Activated T-cell treated with anti-CD3 and anti-CD28 coated beads, Interleukin-2, amount 50 U/mL, for 24 hours (primary cell): ENCODE data around the gene MMP13.
"Not testable (repeated sequence)": the region's sequence is repeated elsewhere in the genome, so short reads cannot be mapped to it uniquely, and the experiment has no call there.

Experiments
- DNase-seq: peaks from one replicate; pipeline ENCODE4 v3.0.0-alpha.2; 2020
- H3K27ac Mint-ChIP-seq: 2 replicates; pipeline ENCODE4 v1.8.0; 2020; ENCODE audit warnings: mild to moderate bottlenecking, mixed read lengths
- H3K27me3 Mint-ChIP-seq: 2 replicates; pipeline ENCODE4 v1.8.0; 2020; ENCODE audit warnings: mixed read lengths
- H3K36me3 Mint-ChIP-seq: 2 replicates; pipeline ENCODE4 v1.8.0; 2020; ENCODE audit warnings: low read depth, mixed read lengths
- H3K4me1 Mint-ChIP-seq: 2 replicates; pipeline ENCODE4 v1.8.0; 2020; ENCODE audit warnings: low read depth, mixed read lengths
- H3K4me3 Mint-ChIP-seq: 2 replicates; pipeline ENCODE4 v1.8.0; 2020; ENCODE audit warnings: mild to moderate bottlenecking, moderate library complexity, mixed read lengths
- H3K9me3 Mint-ChIP-seq: 2 replicates; pipeline ENCODE4 v1.8.0; 2020; ENCODE audit warnings: mixed read lengths

MMP13 gene

GRCh38 chr11:102955624-102956023 lies at the start of gene MMP13:
MMP13 (minus strand) TSS chr11:102955732; CDS start chr11:102955705, 27 bp downstream.
- Mint-ChIP-seq H3K9me3 (no peaks in the 10 kb centered on the region), H3K36me3 (no peaks in the 10 kb centered on the region), H3K4me1 (no peaks in the 10 kb centered on the region), H3K27me3 (peaks cover 11% of the 10 kb centered on the region), H3K4me3 (no peak within 1 kb of the TSS), H3K27ac (no peak within 1 kb of the TSS)
- no peak for DNase-seq

- not testable (repeated sequence) for H3K27ac Mint-ChIP-seq, DNase-seq, H3K4me3 Mint-ChIP-seq, H3K4me1 Mint-ChIP-seq, H3K9me3 Mint-ChIP-seq, H3K36me3 Mint-ChIP-seq
- peaks cover 32% of the 10 kb centered on the region for H3K27me3 Mint-ChIP-seq
These were observed 48.7 kb upstream of the MMP13 start for GRCh38 chr11:103004234-103004633.

- Mint-ChIP-seq H3K9me3 (no peaks in the 10 kb centered on the region), H3K4me1 (no peaks in the 10 kb centered on the region), H3K36me3 (no peaks in the 10 kb centered on the region), H3K27me3 (peaks cover 18% of the 10 kb centered on the region), H3K27ac (no peak overlapping the region), H3K4me3 (no peak overlapping the region)
- DNase-seq: no peak
These were observed 38.6 kb upstream of the MMP13 start for GRCh38 chr11:102994105-102994504.

DNA sequence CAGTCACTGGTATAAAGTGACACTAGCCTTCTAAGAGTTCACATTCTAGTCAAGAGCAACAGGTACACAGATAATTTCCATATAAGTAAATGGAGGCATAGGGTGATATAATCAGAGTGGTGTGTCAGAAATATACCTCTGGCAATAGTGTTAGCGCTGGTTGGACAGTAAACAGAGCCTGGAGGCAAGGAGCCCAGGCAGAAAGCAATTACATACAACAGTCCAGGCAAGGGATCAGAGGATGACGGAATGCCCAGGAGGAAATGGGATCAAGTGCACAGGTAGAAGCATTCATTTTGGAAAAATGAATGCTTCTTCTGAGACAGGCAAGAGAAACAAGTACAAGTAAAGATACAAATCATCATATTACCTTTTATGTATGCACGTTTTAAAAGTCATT lies 36.2 kb upstream of the MMP13 start:
- Mint-ChIP-seq H3K27ac (no peak overlapping the region), H3K4me1 (no peaks in the 10 kb centered on the region), H3K27me3 (peaks cover 16% of the 10 kb centered on the region), H3K36me3 (no peaks in the 10 kb centered on the region), H3K9me3 (no peaks in the 10 kb centered on the region), H3K4me3 (no peak overlapping the region)
- DNase-seq: no peak

DNA sequence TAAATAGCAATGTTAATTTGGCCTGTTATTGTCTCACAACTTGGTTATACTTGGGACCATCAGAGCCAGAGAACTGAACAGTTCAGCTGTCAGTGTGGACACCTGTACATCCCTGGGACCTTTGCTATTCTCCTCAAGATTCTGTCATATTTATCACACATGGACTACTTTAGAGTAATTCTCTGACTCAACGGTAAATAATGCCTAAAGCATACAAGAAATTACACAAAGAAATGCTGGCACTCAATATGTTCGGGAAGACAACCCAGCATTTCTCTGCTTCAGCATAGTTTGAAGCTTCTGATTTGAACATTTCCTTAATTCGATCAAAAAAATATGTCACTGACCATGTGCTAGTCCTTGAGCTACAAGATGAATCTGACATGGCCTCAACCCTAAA lies 34.6 kb upstream of the MMP13 start:
- Mint-ChIP-seq H3K27me3 (peaks cover 21% of the 10 kb centered on the region), H3K9me3 (no peaks in the 10 kb centered on the region), H3K4me1 (no peaks in the 10 kb centered on the region), H3K4me3 (no peak overlapping the region), H3K27ac (no peak overlapping the region), H3K36me3 (no peaks in the 10 kb centered on the region)
- DNase-seq: no peak

DNA sequence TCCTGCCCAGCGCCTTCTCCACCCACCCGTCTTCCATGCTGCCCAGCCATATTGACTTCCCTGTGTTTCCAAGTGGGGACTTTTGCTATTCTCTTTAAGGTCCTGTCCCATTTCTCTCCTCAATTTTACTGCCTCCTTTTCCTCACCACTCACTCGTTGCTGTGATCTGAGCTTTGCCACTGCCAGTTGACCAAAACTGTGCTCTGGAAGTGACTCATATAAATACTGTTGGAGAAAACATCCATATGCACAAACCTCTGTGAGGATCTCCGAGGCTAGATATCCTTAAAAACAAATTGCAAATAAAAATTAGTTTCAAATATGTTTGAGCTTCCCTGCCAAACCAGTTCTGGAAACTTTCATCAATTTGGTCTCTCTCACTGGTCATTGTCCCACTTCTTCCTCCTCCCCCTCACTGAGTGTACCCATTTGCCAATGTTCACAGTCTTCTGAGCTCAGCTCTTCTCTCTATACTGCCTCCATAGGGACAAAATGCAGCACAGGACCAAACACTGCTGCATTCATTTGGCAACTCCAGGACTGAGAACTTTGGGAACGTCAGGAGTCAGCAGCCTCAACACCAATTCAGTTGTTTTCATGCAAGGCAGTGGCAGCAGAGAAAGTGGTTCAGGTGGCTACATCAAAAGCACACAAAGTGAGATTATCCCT lies 34.0 kb upstream of the MMP13 start:
- no peak for DNase-seq
- no peaks in the 10 kb centered on the region for H3K36me3 Mint-ChIP-seq
- no peaks in the 10 kb centered on the region for H3K9me3 Mint-ChIP-seq
- no peak overlapping the region for H3K27ac Mint-ChIP-seq
- peaks cover 21% of the 10 kb centered on the region for H3K27me3 Mint-ChIP-seq
- H3K4me1 Mint-ChIP-seq: no peaks in the 10 kb centered on the region
- H3K4me3 Mint-ChIP-seq: no peak overlapping the region

DNA sequence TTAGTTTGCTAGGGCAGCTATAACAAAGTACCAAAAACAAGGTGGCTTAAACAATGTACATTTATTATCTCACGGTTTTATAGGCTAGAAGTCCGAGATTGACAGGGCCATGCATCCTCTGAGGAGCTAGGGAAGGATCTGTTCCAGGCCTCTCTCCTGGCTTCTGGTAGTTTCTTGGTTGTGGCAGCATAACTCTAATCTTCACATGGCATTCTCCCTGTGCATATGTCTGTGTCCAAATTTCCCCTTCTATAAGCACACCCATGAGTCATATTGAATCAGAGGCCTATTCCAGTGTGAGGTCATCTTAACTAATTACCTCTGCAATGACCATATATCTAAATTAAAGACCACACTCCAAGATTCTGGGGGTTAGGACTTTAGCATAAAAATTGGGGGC lies 31.3 kb upstream of the MMP13 start:
- no peaks in the 10 kb centered on the region for H3K9me3 Mint-ChIP-seq
- no peaks in the 10 kb centered on the region for H3K36me3 Mint-ChIP-seq
- no peaks in the 10 kb centered on the region for H3K4me1 Mint-ChIP-seq
- no peak overlapping the region for H3K27ac Mint-ChIP-seq
- no peak for DNase-seq
- H3K27me3 Mint-ChIP-seq: peaks cover 21% of the 10 kb centered on the region
- no peak overlapping the region for H3K4me3 Mint-ChIP-seq

GRCh38 chr11:102985850-102986249 lies 30.3 kb upstream of the MMP13 start:
- Mint-ChIP-seq H3K4me3 (no peak overlapping the region), H3K36me3 (no peaks in the 10 kb centered on the region), H3K27me3 (peaks cover 21% of the 10 kb centered on the region), H3K9me3 (no peaks in the 10 kb centered on the region), H3K4me1 (peaks cover 5% of the 10 kb centered on the region), H3K27ac (no peak overlapping the region)
- no peak for DNase-seq

- Mint-ChIP-seq H3K4me1 (peaks cover 5% of the 10 kb centered on the region), H3K4me3 (no peak overlapping the region), H3K36me3 (no peaks in the 10 kb centered on the region), H3K9me3 (no peaks in the 10 kb centered on the region), H3K27me3 (peaks cover 17% of the 10 kb centered on the region), H3K27ac (no peak overlapping the region)
- DNase-seq: no peak
These were observed 28.0 kb upstream of the MMP13 start for GRCh38 chr11:102983486-102983885.

- Mint-ChIP-seq H3K36me3 (no peaks in the 10 kb centered on the region), H3K27me3 (peaks cover 11% of the 10 kb centered on the region), H3K4me3 (no peak overlapping the region), H3K9me3 (no peaks in the 10 kb centered on the region), H3K4me1 (peaks cover 5% of the 10 kb centered on the region), H3K27ac (no peak overlapping the region)
- no peak for DNase-seq
These were observed 25.9 kb upstream of the MMP13 start for GRCh38 chr11:102981324-102981910.

DNA sequence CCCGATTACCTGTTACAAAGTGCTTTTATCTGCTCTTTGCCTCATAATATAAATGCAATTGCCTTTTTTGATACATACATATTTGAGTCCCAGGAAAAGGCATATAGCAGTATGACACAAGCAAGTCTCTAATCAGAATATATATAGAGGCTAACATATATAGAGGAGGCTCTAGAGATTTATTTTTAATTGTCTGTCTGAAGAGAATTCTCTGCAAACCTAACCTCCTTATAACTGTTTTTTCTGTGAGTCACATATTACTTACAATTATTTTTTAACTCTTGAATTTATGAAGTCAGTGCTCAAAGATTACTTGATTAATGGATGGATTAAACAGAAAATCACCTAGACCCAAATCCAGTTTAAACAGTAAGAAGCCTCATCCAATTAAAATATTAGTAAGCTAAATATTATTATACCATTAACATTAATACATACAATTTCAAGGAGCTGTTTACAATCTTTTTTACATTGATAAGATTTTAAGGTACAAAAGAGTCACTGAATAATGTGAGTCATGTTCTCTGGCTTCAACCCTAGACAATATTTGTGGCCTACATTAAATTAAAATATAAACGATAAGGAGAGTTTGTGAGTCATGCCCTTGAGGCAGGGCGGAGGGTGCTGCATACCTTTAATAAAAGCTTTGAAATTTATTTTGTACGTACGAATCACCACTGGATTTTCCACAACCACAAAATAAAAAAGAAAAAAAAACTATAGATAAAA lies 19.2 kb upstream of the MMP13 start:
- no peaks in the 10 kb centered on the region for H3K9me3 Mint-ChIP-seq
- no peak overlapping the region for H3K27ac Mint-ChIP-seq
- H3K4me3 Mint-ChIP-seq: no peak overlapping the region
- no peaks in the 10 kb centered on the region for H3K36me3 Mint-ChIP-seq
- DNase-seq: no peak
- peaks cover 37% of the 10 kb centered on the region for H3K27me3 Mint-ChIP-seq
- H3K4me1 Mint-ChIP-seq: no peaks in the 10 kb centered on the region

- DNase-seq, H3K36me3 Mint-ChIP-seq, H3K4me3 Mint-ChIP-seq, H3K4me1 Mint-ChIP-seq, H3K27ac Mint-ChIP-seq, H3K9me3 Mint-ChIP-seq: not testable (repeated sequence)
- H3K27me3 Mint-ChIP-seq: peaks cover 37% of the 10 kb centered on the region
These were observed 18.2 kb upstream of the MMP13 start for GRCh38 chr11:102973698-102974097.

GRCh38 chr11:102972853-102973252 lies 17.3 kb upstream of the MMP13 start:
- Mint-ChIP-seq H3K9me3 (no peaks in the 10 kb centered on the region), H3K4me3 (no peak overlapping the region), H3K27ac (no peak overlapping the region), H3K36me3 (no peaks in the 10 kb centered on the region), H3K4me1 (no peaks in the 10 kb centered on the region), H3K27me3 (peaks cover 32% of the 10 kb centered on the region)
- DNase-seq: no peak

GRCh38 chr11:102971766-102972165 lies 16.2 kb upstream of the MMP13 start:
- no peaks in the 10 kb centered on the region for H3K4me1 Mint-ChIP-seq
- no peaks in the 10 kb centered on the region for H3K36me3 Mint-ChIP-seq
- no peak overlapping the region for H3K27ac Mint-ChIP-seq
- H3K27me3 Mint-ChIP-seq: peaks cover 32% of the 10 kb centered on the region
- no peak overlapping the region for H3K4me3 Mint-ChIP-seq
- no peaks in the 10 kb centered on the region for H3K9me3 Mint-ChIP-seq
- DNase-seq: no peak

GRCh38 chr11:102967497-102967896 lies 12.0 kb upstream of the MMP13 start:
- Mint-ChIP-seq H3K4me3 (no peak overlapping the region), H3K4me1 (no peaks in the 10 kb centered on the region), H3K27ac (no peak overlapping the region), H3K9me3 (no peaks in the 10 kb centered on the region), H3K36me3 (no peaks in the 10 kb centered on the region), H3K27me3 (peaks cover 29% of the 10 kb centered on the region)
- DNase-seq: no peak
